Neural cell (in vitro differentiated cells): Measurements from ENCODE around the gene MAST4. TPM values are rescaled to one million over a fixed set of nuclear protein-coding genes. Genes with fewer than 3 reads are reported as not detected.

Experiments used
- H2AFZ ChIP-seq: fragments of 200-600, 300-800 bp; sonication (generic), shearing (Covaris generic); 2 replicates; pipeline ENCODE4 v1.6.0; 2014; ENCODE audit warnings: low read depth, mild to moderate bottlenecking, antibody characterized with exemption, low read length, moderate library complexity
- H3F3A ChIP-seq: fragments of 200-600 bp; shearing (Covaris generic); 2 replicates; pipeline ENCODE4 v1.6.1; 2016; ENCODE audit warnings: mild to moderate bottlenecking, moderate library complexity, mixed read lengths, antibody characterized with exemption, low read length; ENCODE audit not compliant: insufficient read depth, poor library complexity, severe bottlenecking
- H3K27ac ChIP-seq: fragments of 200-600, 300-800 bp; sonication (generic), shearing (Covaris generic); 2 replicates; pipeline ENCODE4 v1.5.1; 2014; ENCODE audit warnings: mild to moderate bottlenecking, low read length, moderate library complexity
- H3K27me3 ChIP-seq: fragments of 300-800, 200-600 bp; sonication (generic), shearing (Covaris generic); 2 replicates; pipeline ENCODE4 v1.6.0; 2014; ENCODE audit warnings: mild to moderate bottlenecking, low read depth, low read length, moderate library complexity; ENCODE audit not compliant: insufficient read depth
- H3K36me3 ChIP-seq: fragments of 300-800, 200-600 bp; sonication (generic), shearing (Covaris generic); 2 replicates; pipeline ENCODE4 v1.5.1; 2014; ENCODE audit warnings: mild to moderate bottlenecking, antibody characterized with exemption, low read length, moderate library complexity; ENCODE audit not compliant: insufficient read depth
- H3K4me2 ChIP-seq: fragments of 300-800, 200-600 bp; sonication (generic), shearing (Covaris generic); 2 replicates; pipeline ENCODE4 v1.6.0; 2014; ENCODE audit warnings: mild to moderate bottlenecking, low read length
- H3K4me3 ChIP-seq: fragments of 300-800, 200-600 bp; sonication (generic), shearing (Covaris generic); 2 replicates; pipeline ENCODE4 v1.5.1; 2014; ENCODE audit warnings: mild to moderate bottlenecking, low read length, moderate library complexity
- H3K79me2 ChIP-seq: fragments of 200-600 bp; shearing (Covaris generic); replicated peaks from 2 replicates; pipeline ENCODE4 v1.6.0; 2014; ENCODE audit warnings: mild to moderate bottlenecking, low read length, moderate library complexity; ENCODE audit not compliant: insufficient read depth
- H3K9ac ChIP-seq: fragments of 300-800, 200-600 bp; sonication (generic), shearing (Covaris generic); 2 replicates; pipeline ENCODE4 v1.6.1; 2016; ENCODE audit warnings: mild to moderate bottlenecking, low read length, mixed read lengths
- H3K9me2 ChIP-seq: fragments of 200-600 bp; shearing (Covaris generic); 2 replicates; pipeline ENCODE4 v1.6.1; 2016; ENCODE audit warnings: mild to moderate bottlenecking, low read length, mixed read lengths; ENCODE audit not compliant: insufficient read depth
- H3K9me3 ChIP-seq: fragments of 200-600, 300-800 bp; sonication (generic), shearing (Covaris generic); 2 replicates; pipeline ENCODE4 v1.6.1; 2016; ENCODE audit warnings: mild to moderate bottlenecking, mixed run types, low read length, moderate library complexity, mixed read lengths
- H4K20me1 ChIP-seq: fragments of 200-600 bp; shearing (Covaris generic); 2 replicates; pipeline ENCODE4 v1.6.1; 2016; ENCODE audit warnings: mild to moderate bottlenecking, mixed run types; ENCODE audit not compliant: insufficient read depth
- EP300 ChIP-seq: fragments of 450-650 bp; conservative IDR thresholded peaks from 2 replicates; pipeline ENCODE4 v1.6.1; 2014; ENCODE audit warnings: antibody characterized with exemption, mild to moderate bottlenecking, moderate library complexity; ENCODE audit not compliant: poor library complexity, severe bottlenecking
- EZH2 ChIP-seq: fragments of 200-600, 300-800 bp; shearing (Covaris generic), sonication (generic); IDR thresholded peaks from 2 replicates; pipeline ENCODE4 v1.6.1; 2014; ENCODE audit warnings: antibody characterized with exemption, low read length, borderline replicate concordance, mild to moderate bottlenecking; ENCODE audit not compliant: insufficient read depth, poor library complexity, severe bottlenecking
- MXI1 ChIP-seq: fragments of 450-650 bp; conservative IDR thresholded peaks from 2 replicates; pipeline ENCODE4 v1.6.1; 2014; ENCODE audit warnings: antibody characterized with exemption, mild to moderate bottlenecking; ENCODE audit not compliant: poor library complexity, severe bottlenecking
- POLR2AphosphoS5 ChIP-seq: IDR thresholded peaks from 2 replicates; pipeline ENCODE4 v1.6.1; 2012
- RAD21 ChIP-seq: fragments of 450-650 bp; conservative IDR thresholded peaks from 2 replicates; pipeline ENCODE4 v1.6.1; 2014; ENCODE audit warnings: antibody characterized with exemption, mild to moderate bottlenecking, moderate library complexity
- SMC3 ChIP-seq: fragments of 450-650 bp; conservative IDR thresholded peaks from 2 replicates; pipeline ENCODE4 v1.6.1; 2014; ENCODE audit warnings: antibody characterized with exemption, mild to moderate bottlenecking, moderate library complexity; ENCODE audit not compliant: poor library complexity
- TAF1 ChIP-seq: IDR thresholded peaks from 2 replicates; pipeline ENCODE4 v1.6.1; 2012; ENCODE audit warnings: low read depth
- polyA plus RNA-seq: library from polyadenylated mRNA; depleted of rRNA; stranded (reverse); fragments of >200 nt; gene quantifications from 2 replicates; pipeline ENCODE4 v1.2.3, GENCODE V29; 2014
- TF ChIP-seq, protein P1 (sequence below): fragments of 450-650 bp; IDR thresholded peaks from 2 replicates; pipeline ENCODE4 v1.5.1; 2014; ENCODE audit warnings: antibody characterized with exemption, mild to moderate bottlenecking, moderate library complexity; ENCODE audit not compliant: poor library complexity, severe bottlenecking
- TF ChIP-seq, protein P2 (sequence below): IDR thresholded peaks from 2 replicates; pipeline ENCODE4 v1.6.1; 2012; ENCODE audit warnings: borderline replicate concordance

Gene MAST4
- polyA plus RNA-seq, 1 donor from 2014 or later: 2.3 TPM

DNA sequence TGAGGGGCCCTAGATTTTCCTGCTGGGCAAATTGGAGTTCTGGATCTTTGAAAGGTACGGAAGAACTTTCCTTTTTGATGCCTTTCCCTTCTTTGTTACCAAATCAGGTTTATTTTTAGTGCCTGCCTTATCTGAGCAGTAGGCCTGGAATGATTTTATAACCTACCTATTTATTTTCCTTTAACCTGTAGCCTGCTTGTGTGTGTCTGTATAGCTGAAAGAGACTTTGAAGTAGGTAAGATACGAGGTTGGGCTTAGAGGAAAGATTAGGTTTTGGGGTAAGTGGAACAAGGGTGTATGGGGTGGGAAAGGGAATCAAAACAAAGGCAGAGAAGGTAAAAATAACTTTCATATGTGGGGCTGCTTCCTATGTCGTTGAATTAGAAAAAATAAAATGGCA, 389.2 kb downstream of the MAST4 start:
- Histone ChIP-seq H4K20me1 (no peaks in the 10 kb centered on the region), H3K9me2 (no peaks in the 10 kb centered on the region), H3K79me2 (no peaks in the 10 kb centered on the region), H3K36me3 (no peaks in the 10 kb centered on the region), H3K27me3 (no peaks in the 10 kb centered on the region), H3F3A (no peaks in the 10 kb centered on the region), H3K9ac (no peak overlapping the region), H2AFZ (no peak overlapping the region), H3K4me3 (no peak overlapping the region), H3K4me2 (no peak overlapping the region), H3K27ac (no peak overlapping the region), H3K9me3 (no peaks in the 10 kb centered on the region)
- TF ChIP-seq, protein P1, sequence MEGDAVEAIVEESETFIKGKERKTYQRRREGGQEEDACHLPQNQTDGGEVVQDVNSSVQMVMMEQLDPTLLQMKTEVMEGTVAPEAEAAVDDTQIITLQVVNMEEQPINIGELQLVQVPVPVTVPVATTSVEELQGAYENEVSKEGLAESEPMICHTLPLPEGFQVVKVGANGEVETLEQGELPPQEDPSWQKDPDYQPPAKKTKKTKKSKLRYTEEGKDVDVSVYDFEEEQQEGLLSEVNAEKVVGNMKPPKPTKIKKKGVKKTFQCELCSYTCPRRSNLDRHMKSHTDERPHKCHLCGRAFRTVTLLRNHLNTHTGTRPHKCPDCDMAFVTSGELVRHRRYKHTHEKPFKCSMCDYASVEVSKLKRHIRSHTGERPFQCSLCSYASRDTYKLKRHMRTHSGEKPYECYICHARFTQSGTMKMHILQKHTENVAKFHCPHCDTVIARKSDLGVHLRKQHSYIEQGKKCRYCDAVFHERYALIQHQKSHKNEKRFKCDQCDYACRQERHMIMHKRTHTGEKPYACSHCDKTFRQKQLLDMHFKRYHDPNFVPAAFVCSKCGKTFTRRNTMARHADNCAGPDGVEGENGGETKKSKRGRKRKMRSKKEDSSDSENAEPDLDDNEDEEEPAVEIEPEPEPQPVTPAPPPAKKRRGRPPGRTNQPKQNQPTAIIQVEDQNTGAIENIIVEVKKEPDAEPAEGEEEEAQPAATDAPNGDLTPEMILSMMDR: no peak
- TF ChIP-seq TAF1: no peak
- TF ChIP-seq, protein P2, sequence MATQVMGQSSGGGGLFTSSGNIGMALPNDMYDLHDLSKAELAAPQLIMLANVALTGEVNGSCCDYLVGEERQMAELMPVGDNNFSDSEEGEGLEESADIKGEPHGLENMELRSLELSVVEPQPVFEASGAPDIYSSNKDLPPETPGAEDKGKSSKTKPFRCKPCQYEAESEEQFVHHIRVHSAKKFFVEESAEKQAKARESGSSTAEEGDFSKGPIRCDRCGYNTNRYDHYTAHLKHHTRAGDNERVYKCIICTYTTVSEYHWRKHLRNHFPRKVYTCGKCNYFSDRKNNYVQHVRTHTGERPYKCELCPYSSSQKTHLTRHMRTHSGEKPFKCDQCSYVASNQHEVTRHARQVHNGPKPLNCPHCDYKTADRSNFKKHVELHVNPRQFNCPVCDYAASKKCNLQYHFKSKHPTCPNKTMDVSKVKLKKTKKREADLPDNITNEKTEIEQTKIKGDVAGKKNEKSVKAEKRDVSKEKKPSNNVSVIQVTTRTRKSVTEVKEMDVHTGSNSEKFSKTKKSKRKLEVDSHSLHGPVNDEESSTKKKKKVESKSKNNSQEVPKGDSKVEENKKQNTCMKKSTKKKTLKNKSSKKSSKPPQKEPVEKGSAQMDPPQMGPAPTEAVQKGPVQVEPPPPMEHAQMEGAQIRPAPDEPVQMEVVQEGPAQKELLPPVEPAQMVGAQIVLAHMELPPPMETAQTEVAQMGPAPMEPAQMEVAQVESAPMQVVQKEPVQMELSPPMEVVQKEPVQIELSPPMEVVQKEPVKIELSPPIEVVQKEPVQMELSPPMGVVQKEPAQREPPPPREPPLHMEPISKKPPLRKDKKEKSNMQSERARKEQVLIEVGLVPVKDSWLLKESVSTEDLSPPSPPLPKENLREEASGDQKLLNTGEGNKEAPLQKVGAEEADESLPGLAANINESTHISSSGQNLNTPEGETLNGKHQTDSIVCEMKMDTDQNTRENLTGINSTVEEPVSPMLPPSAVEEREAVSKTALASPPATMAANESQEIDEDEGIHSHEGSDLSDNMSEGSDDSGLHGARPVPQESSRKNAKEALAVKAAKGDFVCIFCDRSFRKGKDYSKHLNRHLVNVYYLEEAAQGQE: no peak
- TF ChIP-seq MXI1: no peak
- TF ChIP-seq SMC3: no peak
- TF ChIP-seq EZH2: no peak
- TF ChIP-seq RAD21: no peak

DNA sequence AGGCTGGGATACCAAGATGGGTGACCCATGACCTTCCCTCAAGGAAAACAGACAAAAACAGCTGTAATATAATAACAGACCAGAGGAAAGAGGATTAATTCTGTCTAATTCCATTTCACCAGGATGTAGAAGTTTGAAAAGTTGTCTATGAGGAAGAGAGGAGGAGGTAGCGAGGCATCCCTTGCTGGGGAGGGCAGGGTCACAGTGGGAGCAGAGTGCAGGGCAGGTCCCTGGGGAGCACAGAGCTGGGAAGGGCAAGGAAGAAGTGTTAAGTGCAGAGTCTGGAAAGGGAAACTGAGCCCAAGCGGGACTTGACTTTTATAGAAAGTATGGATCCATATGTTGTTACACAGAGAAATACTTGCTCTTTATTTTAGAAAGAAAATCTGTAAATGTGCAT, 389.8 kb downstream of the MAST4 start:
- no peaks in the 10 kb centered on the region for H3K36me3 ChIP-seq
- H3K27ac ChIP-seq: no peak overlapping the region
- H3K79me2 ChIP-seq: no peaks in the 10 kb centered on the region
- H3F3A ChIP-seq: no peaks in the 10 kb centered on the region
- no peak overlapping the region for H2AFZ ChIP-seq
- H3K9ac ChIP-seq: no peak overlapping the region
- H3K27me3 ChIP-seq: no peaks in the 10 kb centered on the region
- H3K9me3 ChIP-seq: no peaks in the 10 kb centered on the region
- no peaks in the 10 kb centered on the region for H4K20me1 ChIP-seq
- TF ChIP-seq SMC3 (no peak), EZH2 (no peak), RAD21 (no peak), EP300 (no peak), MXI1 (no peak), POLR2AphosphoS5 (no peak), TAF1 (no peak)
- TF ChIP-seq, protein P1: no peak
- H3K4me3 ChIP-seq: no peak overlapping the region
- H3K9me2 ChIP-seq: no peaks in the 10 kb centered on the region
- no peak overlapping the region for H3K4me2 ChIP-seq
